HG03342 (cell line): ENCODE results near the gene GPC6.
"Not testable (repeated sequence)": the region's sequence is repeated elsewhere in the genome, so short reads cannot be mapped to it uniquely, and the experiment has no call there.

ENCODE experiments used
- ATAC-seq: cut with Tn5 transposase; IDR thresholded peaks from one replicate; pipeline ENCODE4 v1.9.1; 2021; ENCODE audit warnings: mild to moderate bottlenecking, moderate library complexity; ENCODE audit not compliant: unreplicated experiment

GPC6 gene

GRCh38 chr13:94329754-94330551 is 1103.3 kb downstream of the GPC6 start:
- no peak for ATAC-seq

GRCh38 chr13:94330552-94331071 is 1104.0 kb downstream of the GPC6 start:
- ATAC-seq = no peak

DNA sequence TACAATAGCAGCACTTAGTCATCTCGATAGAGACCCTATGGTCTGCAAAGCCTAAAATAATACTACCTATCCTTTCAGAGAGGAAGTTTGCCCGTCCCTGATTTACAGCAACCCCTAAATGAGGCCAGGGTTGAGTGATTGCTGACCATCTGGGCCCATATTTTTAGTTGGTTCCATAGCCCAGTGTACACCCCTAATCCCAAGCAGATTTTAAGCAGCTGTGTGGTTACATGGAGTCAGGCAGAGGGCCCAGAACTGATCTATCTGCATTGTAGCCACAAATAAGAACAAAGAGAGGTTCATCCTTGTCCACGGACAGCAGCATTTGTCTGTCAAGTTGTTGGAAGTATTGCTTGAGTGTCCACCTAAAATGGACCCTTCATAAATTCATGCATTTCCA is 1104.7 kb downstream of the GPC6 start:
- ATAC-seq = no peak

- no peak for ATAC-seq
Measured at GRCh38 chr13:94332359-94333096, 1105.9 kb downstream of the GPC6 start.

DNA sequence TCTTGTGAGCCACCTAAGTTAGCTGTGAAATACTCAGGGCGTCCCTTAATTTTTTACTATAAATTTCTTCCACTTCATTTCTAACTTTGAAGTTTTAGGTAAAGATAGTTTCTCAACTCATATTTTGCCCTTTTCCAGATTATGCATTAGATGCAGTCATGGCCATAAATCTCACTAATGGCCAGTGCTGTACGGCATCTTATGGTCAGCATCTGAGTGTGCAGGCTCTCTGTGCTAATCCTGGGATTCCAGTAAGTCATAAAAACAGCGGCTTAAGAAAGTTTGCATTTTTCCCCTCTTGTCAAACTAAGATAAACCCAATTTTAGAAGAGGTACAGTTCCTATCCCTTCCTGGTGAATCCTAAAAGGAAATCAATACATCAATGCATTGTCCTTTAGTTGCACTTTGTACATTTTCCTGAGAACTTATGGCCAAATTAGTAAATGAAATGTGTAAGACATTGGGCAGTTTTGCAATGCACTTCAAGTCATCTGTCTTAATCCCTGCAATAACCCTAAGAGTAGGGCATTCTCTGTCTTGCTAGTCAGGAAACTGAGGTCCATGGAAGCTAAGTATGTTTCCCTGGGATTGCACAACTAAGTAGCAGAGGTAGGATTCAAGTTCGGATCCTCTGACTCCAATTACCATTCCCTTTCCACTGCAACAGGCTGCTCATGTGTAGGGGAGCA is 1106.7 kb downstream of the GPC6 start:
- no peak for ATAC-seq

DNA sequence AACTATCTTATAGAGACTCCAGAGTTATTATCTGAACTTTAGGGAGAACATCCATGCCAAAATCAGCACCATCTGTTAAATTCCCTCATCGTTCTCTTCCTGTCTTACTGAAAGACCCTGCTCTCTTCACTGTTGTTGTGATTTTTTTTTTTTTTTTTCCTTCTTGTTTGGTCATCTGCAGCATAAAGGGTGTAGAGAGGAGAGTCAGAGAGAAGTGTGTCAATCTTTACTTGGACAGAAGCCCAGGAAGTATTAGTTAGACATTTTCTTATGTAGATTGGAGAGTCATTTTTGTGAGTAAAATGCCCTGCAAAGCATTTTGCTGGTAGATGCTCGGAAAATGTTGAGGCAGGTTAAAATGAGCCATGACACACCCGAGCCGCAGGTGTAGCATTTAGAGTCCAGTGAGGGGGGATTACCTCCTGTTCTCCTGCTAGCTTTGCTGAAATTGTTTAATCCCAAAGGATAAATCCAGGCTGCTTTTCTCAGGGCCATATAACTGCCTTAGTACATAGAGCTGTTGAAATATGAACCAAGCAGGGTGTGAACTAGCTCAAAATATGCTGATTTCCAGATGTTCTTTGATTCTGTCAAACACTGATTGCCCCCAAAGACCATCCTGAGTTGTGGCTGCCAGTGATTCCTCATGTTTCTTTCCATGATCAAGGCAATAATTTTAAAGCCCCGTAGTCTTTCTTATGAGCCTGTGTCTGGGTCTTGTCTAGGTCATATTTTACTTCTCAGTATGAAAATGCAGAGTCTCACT is 1109.3 kb downstream of the GPC6 start:
- no peak for ATAC-seq

DNA sequence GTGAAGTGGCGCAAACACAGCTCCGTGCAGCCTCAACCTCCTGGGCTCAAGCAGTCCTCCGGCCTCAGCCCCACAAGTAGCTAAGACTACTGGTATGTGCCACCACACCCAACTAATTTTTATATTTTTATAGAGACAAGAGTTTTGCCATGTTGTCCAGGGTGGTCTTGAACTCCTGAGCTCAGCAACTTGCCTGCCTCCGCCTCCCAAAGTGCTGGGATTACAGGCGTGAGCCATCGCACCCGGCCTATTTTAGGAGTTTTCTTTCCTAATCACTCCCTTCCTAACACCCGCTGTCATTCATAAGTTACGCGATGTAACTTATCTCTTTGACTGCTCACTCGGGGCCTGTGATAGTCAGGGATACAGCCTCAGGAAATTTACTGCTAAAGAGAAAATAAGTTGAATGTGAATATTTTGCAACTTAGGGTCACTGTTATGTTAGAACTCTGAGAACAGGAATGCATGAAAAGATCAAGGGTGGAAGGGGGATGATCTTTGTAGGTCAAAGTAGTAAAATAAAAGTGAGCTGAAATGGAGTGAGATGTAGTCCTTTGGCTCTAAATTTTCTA is 1112.6 kb downstream of the GPC6 start:
- no peak for ATAC-seq

GRCh38 chr13:94342436-94343242 is 1116.0 kb downstream of the GPC6 start:
- no peak for ATAC-seq

GRCh38 chr13:94343243-94343585 is 1116.6 kb downstream of the GPC6 start:
- no peak for ATAC-seq

DNA sequence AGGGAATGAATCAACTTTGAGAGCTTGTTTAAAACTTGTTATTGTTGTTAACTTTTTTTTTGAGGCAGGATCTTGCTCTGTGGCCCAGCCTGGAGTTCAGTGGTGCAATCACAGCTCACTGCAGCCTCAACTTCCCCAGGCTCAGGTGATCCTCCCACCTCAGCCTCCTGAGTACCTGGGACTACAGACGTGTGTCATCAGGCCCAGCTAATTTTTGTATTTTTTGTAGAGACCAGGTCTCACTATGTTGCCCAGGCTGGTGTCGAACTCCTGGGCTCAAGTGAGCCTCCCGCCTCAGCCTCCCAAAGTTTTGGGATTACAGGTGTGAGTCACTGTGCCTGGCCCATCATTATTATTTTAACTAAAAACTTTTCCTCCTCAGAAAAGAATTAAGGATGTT is 1117.1 kb downstream of the GPC6 start:
- ATAC-seq = not testable (repeated sequence)

- ATAC-seq = no peak
Measured at GRCh38 chr13:94344126-94344818, 1117.7 kb downstream of the GPC6 start.

DNA sequence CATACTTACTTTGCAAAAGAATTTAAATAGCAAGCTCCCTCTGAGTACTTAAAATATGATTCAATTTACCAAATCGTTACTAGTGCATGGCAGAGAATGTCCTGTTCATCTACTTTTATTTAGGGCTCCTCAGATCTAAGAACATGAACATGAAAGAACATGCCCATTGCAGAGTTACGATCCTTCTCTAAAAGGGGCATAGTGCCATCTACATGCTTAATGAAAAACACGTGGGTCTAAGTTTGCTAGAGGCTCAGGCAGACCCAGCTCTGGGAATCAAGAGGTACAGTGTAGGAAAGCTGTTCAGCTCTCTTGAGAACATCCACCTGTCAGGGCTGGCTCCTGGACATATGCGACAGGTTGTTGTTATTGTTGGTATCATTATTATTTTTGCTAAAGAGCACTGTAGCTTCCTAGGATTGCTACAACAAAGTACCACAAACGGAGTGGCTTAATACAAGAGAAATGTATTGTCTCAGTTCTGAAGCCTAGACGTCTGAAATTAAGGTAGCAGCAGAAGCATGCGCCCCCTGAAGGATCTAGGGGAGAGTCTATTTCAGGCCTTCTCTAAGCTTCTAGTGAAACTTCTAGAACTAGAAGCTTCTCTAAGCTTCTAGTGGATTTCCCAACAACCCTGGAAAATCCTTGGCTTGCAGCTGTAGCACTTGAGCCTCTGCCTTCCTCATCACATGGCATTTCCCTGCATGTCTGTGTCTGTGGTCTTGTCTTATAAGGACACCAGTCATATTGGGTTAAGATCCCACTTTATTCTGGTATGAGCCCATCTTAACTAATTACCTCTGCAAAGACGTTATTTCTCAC is 1119.0 kb downstream of the GPC6 start:
- no peak for ATAC-seq

- no peak for ATAC-seq
Measured at GRCh38 chr13:94346261-94347019, 1119.8 kb downstream of the GPC6 start.

GRCh38 chr13:94351292-94351990 is 1124.8 kb downstream of the GPC6 start:
- ATAC-seq = no peak

DNA sequence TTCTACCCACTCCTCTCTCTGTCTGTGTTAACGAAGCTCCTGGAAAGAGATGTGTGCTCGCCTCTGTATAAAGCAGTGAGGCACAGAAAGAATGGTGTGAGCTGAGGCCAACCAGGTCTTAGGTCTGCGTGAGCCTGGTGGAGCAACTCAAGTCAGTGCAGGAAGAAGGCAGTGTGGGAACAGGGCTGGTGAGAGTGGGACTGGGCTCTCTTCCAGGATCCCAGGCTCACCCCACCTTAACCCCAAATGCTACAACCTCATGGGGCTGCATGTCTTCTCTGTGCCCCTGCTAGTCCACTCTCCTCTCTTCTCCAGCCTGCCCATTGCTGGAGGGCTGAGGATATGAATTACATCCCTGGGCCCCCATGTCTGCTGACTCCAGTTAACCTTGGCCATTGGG is 1125.5 kb downstream of the GPC6 start:
- no peak for ATAC-seq

DNA sequence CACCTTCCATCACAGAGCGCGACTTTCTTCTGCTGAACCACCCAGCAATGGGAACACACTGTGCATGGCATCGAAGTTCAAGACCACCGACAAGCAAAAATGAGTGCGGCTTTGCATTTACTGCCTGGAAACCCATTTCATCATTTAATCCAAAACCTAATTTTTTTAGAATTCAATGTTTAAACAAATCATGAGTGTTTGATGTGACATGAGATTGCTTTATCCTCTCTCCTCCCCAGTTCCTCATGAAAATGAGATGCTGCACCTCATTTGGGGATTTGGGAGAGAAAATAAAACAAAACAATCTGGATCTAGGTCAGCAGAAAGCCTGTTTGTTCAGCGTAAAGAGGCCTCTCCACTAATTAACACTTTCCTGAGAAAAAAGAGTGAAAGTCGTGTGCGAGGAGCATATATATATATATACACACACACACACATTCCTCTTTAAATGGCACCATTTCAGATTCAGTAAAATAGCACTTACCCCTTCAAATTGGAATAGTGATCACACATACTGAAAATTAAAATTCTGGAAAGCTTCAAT is 1126.6 kb downstream of the GPC6 start:
- ATAC-seq = no peak

- no peak for ATAC-seq
Measured at GRCh38 chr13:94359875-94360274, 1133.3 kb downstream of the GPC6 start.
